Activated CD8-positive, alpha-beta memory T cell treated with anti-CD3 and anti-CD28 coated beads for 48 hours (primary cell): ENCODE measurements around the gene IQUB.
"Not testable (repeated sequence)": the region's sequence is repeated elsewhere in the genome, so short reads cannot be mapped to it uniquely, and the experiment has no call there.

Experiments
- DNase-seq, 3 experiments: peaks; one replicate each; pipeline ENCODE4 v3.0.0-alpha.2; 2020; ENCODE audit warnings: low read depth in 2 of 3, low spot score in 2 of 3

The IQUB gene

DNA sequence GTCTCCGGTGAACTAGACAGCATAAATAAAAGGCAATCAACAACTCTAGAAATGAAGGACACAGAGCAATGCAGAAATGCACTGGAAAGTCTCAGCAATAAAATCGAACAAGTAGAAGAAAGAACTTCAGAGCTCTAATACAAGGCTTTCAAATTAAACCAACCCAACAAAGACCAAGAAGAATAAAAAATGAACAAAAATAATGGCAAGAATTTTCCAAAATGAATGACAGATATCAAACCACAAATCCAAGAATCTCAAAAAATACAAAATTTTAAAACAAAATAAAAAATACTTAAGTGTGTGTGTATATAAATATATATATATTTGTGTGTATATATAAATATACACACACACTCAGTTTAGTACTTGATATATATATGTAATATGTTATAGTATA is 110.8 kb downstream of the IQUB start:
- DNase-seq, result no peak

DNA sequence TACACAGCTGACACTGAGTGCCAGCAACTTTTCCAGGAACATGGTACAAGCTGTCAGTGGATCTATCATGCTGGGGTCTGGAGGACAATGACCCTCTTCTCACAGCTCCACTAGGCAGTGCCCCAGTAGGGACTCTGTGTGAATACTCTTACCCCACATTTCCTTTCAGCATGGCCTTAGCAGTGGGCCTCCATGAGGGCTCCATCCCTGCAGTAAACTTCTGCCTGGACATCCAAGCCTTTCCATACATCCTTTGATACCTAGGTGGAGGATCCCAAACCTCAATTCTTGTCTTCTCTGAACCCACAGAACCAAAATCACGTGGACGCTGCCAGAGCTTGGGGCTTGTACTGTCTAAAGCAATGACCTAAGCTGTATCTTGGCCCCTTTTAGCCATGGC is 116.8 kb downstream of the IQUB start:
- no peak for DNase-seq

DNA sequence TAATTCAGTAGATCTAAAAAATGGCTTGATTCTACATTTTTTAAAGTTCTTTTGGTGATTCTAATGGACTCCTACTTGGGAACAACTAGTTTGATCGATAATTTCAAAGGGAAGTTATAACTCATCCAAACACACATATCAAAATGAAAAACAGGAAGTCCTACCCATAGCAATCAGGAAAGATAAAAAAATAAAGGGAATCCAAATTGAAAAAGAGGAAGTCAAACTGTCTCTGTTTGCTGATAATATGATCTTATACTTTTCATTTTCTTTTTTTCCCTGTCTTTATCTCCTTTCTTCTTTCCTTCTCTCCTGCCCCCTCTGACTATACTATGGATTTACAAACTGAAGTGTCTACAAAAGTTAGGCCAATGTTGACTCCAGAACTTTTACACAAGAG is 118.8 kb downstream of the IQUB start:
- no peak for DNase-seq

DNA sequence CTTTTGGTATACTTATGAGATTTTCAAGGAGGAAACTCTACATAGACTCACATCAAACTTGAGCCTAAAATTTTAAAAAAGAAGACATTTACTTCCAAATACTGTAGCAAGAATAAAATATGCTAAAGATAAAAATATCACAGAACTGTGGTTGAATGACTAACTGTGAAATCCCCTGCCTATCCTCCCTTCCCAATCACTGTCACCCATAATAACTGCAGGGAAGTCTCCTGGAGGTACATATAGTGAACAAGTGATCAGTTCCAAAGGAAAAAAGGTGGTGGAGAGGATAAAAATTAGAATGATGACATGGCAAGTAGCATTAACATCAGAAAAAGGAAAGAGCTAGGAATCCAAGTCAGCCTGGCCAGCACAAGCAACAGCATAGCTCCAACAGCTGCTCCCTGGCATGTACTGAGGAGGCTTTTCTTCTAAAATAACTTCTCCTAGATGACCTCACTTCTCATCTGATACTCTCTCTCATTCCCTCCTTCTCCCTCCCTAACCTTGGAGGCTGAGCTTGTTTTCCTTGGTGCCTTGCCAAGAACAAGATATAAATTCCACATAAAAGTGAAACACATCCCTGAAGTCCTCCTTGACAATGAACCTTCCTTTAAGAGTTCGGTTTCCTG is 124.0 kb downstream of the IQUB start:
- DNase-seq, result no peak

DNA sequence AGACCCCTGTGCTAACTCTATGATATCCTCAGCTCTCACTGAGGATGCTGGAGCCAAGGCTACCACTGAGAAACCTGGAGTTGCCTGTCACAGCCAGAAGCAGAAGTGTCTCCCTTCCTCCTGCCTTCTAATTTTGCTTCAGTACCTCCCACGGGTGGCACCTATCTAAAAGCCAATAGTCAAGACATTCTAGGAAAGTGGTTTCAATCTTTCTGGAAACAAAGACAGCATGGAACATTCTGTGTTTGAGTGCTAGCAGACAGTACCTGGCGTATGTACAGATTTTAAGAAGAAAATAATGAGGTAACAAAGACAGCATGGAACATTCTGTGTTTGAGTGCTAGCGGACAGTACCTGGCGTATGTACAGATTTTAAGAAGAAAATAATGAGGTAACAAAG is 126.4 kb downstream of the IQUB start:
- DNase-seq, result not testable (repeated sequence)
